Measurements from ENCODE around the gene HIP1.
A peak's percentile ranks its signal among the peaks of the same experiment; 100 is the strongest.

Gene HIP1

DNA sequence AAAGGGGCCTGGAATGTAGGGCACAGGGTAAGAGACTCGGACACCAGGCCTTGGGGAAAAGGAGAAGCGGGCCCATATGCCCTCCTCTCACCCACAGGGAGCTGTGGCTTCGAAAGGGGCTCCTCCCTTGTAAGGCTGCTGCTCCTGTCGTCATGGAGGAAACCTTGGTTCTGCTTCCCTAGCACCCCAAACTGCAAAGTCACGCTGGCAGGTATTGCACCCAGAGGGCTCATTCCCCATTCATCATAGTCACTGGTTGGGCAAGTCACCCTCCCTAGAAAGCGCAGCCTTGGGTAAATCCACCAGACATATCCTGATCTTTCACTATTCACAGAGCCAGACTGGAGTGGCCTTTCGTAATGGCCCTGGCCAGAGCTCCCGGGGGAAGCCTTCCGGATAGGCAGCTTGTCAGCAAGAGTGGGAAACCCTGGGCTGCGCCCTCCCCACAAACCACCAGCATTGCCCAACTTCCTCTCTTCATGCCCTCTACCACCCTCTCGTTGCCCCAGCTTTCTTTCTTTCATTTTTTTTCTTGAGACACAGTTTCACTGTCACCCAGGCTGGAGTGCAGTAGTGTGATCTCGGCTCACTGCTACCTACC is 121.0 kb downstream of the HIP1 start:
- H3K27ac ChIP-seq (ENCODE audit: poor library complexity, severe bottlenecking) = no peak overlapping the region
- no peak overlapping the region for H3K4me3 ChIP-seq (ENCODE audit: severe bottlenecking)
- H3K4me1 ChIP-seq (ENCODE audit: insufficient read depth, poor library complexity, severe bottlenecking) = no peaks in the 10 kb centered on the region
- no peaks in the 10 kb centered on the region for H3K36me3 ChIP-seq (ENCODE audit: low read depth)
- H3K9me3 ChIP-seq (ENCODE audit: severe bottlenecking) = no peaks in the 10 kb centered on the region
- DNase-seq (ENCODE audit: low spot score) (no peak), ATAC-seq (ENCODE audit: low read depth) (peak; percentile 44)
- TF ChIP-seq, protein P1, sequence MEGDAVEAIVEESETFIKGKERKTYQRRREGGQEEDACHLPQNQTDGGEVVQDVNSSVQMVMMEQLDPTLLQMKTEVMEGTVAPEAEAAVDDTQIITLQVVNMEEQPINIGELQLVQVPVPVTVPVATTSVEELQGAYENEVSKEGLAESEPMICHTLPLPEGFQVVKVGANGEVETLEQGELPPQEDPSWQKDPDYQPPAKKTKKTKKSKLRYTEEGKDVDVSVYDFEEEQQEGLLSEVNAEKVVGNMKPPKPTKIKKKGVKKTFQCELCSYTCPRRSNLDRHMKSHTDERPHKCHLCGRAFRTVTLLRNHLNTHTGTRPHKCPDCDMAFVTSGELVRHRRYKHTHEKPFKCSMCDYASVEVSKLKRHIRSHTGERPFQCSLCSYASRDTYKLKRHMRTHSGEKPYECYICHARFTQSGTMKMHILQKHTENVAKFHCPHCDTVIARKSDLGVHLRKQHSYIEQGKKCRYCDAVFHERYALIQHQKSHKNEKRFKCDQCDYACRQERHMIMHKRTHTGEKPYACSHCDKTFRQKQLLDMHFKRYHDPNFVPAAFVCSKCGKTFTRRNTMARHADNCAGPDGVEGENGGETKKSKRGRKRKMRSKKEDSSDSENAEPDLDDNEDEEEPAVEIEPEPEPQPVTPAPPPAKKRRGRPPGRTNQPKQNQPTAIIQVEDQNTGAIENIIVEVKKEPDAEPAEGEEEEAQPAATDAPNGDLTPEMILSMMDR (IDR thresholded peaks at IDR 0.05; ENCODE audit: poor library complexity, severe bottlenecking) = no peak
- H3K27me3 ChIP-seq (ENCODE audit: insufficient read depth, poor library complexity, severe bottlenecking) = no peaks in the 10 kb centered on the region

DNA sequence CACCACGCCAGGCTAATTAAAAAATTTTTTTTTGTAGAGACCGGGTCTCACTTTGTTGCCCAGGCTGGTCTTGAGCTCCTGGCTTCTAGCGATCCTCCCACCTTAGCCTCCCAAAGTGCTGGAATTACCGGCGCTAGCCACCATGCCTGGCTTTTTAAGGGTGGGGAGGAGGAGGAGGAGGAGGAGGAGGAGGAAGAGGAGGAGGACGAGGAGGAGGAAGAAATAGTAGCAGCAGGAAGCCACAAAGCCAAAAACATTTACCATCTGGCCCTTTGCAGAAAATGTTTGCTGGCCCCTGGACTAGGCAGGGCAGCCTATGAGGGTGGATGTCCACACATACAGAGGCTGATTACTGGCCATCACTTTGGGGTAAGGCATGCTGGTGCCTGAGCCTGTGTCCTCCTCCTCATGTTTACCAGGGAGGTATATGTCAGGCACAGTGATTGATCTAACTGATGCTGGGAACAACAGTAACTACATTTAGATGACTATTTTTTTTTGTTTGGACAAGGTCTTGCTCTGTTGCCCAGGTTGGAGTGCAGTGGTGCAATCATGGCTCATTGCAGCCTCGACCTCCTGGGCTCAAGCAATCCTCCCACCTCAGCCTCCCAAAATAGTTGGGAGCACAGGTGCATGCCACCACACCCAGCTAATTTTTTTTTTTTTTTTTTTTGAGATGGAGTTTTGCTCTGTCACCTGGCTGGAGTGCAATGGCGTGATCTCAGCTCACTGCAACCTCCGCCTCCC is 122.1 kb downstream of the HIP1 start:
- Histone ChIP-seq H3K27ac (ENCODE audit: poor library complexity, severe bottlenecking) (no peak overlapping the region), H3K4me1 (ENCODE audit: insufficient read depth, poor library complexity, severe bottlenecking) (no peaks in the 10 kb centered on the region), H3K27me3 (ENCODE audit: insufficient read depth, poor library complexity, severe bottlenecking) (no peaks in the 10 kb centered on the region), H3K4me3 (ENCODE audit: severe bottlenecking) (no peak overlapping the region), H3K9me3 (ENCODE audit: severe bottlenecking) (no peaks in the 10 kb centered on the region), H3K36me3 (ENCODE audit: low read depth) (no peaks in the 10 kb centered on the region)
- no peak for ATAC-seq (ENCODE audit: low read depth)
- DNase-seq (ENCODE audit: low spot score) = no peak
- TF ChIP-seq, protein P1 (IDR thresholded peaks at IDR 0.05; ENCODE audit: poor library complexity, severe bottlenecking) = no peak

DNA sequence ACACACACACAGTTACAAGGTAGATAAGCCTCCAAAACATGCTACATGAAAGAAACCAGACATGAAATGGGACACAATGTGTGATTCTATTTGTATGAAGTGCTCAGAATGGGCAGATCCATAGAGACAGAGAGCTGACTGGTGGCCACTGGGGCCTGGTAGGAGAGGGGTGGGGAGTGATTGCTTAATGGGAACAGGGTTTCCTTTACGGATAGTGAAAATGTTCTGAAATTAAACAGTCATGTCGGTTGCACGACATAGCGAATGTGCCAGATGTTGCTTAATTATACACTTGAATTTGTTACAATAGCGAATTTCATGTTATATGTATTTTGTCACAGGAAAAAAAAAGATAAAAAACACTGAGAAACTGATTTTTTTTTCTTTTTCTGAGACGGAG is 124.3 kb downstream of the HIP1 start:
- no peak overlapping the region for H3K27ac ChIP-seq (ENCODE audit: poor library complexity, severe bottlenecking)
- H3K27me3 ChIP-seq (ENCODE audit: insufficient read depth, poor library complexity, severe bottlenecking) = no peaks in the 10 kb centered on the region
- DNase-seq (ENCODE audit: low spot score) (no peak), ATAC-seq (ENCODE audit: low read depth) (no peak)
- H3K36me3 ChIP-seq (ENCODE audit: low read depth) = no peaks in the 10 kb centered on the region
- no peaks in the 10 kb centered on the region for H3K4me1 ChIP-seq (ENCODE audit: insufficient read depth, poor library complexity, severe bottlenecking)
- TF ChIP-seq, protein P1 (IDR thresholded peaks at IDR 0.05; ENCODE audit: poor library complexity, severe bottlenecking) = no peak
- no peaks in the 10 kb centered on the region for H3K9me3 ChIP-seq (ENCODE audit: severe bottlenecking)
- H3K4me3 ChIP-seq (ENCODE audit: severe bottlenecking) = no peak overlapping the region

DNA sequence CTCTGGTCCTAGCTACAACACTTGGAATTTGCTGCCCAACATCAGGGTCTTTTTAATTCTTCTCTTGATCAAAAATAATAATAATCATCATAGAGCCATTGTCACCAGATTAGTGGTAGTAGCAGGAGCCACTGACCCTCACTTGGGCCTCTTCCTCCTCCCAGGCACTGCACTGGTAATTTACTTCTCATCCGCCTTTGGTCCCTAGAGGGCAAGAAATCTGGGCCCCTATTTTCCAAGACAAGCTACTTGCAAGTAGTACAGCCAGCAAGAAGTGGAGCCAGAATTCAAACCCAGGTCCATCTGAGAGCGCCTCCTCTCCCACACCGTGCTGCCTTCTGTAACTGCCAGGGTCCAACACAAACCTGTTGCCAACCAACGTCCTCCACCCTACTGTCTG is 125.4 kb downstream of the HIP1 start:
- Histone ChIP-seq H3K27ac (ENCODE audit: poor library complexity, severe bottlenecking) (no peak overlapping the region), H3K27me3 (ENCODE audit: insufficient read depth, poor library complexity, severe bottlenecking) (no peaks in the 10 kb centered on the region), H3K9me3 (ENCODE audit: severe bottlenecking) (no peaks in the 10 kb centered on the region), H3K4me3 (ENCODE audit: severe bottlenecking) (no peak overlapping the region), H3K36me3 (ENCODE audit: low read depth) (no peaks in the 10 kb centered on the region), H3K4me1 (ENCODE audit: insufficient read depth, poor library complexity, severe bottlenecking) (no peaks in the 10 kb centered on the region)
- ATAC-seq (ENCODE audit: low read depth) (no peak), DNase-seq (ENCODE audit: low spot score) (no peak)
- TF ChIP-seq, protein P1 (IDR thresholded peaks at IDR 0.05; ENCODE audit: poor library complexity, severe bottlenecking) = no peak
